NCI-H1930 (cell line): ENCODE results near the gene SPRR2G.
"Not testable (repeated sequence)": the region's sequence is repeated elsewhere in the genome, so short reads cannot be mapped to it uniquely, and the experiment has no call there.

Source experiments
- DNase-seq, 2 experiments: peaks; one replicate each; lab custom pipeline; 2025; lab: John Stamatoyannopoulos, UW

The SPRR2G gene

DNA sequence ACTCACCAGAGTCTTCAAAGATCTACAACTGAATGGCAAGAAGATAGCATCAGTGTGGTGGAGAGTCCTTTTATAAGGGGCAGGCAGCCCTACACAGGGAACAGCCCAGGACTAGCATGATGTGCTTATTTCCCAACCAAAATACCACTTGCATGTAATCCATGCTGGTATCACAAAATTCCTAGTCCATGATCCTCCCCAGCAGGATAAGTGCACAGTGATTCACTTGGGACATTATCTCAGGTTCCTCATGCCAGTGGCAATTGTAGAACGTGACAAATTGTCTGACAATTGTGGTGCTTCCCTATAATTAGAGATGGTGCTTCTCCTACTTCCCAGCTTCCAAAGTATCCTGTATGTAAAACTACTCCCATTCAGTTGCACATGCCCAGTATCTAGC lies at the start of gene SPRR2G:
Gene SPRR2G (minus strand): TSS at position 45 of the 400 bp plus-strand sequence. CDS start 780 bp downstream, outside the sequence.
- DNase-seq: no peak

DNA sequence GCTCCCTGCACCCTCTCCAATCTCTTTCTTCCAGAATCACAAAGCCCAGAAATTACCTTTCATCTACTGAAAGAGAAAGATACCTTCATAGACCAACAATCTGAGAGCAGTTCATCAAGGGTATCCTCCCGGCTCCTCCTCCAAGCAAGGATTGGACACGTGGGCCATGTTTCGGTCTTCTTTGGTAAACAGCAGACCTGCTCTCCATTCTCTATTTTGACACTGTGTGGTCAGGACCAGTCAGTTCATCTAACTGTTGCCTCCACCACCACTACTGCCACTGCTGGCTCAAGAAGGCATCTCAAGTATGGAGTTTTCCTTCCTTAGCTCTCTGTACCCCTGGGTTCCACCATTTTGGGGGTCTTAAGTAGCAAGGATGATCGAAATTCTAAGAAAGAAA lies 44.5 kb upstream of the SPRR2G start:
- DNase-seq: no peak

DNA sequence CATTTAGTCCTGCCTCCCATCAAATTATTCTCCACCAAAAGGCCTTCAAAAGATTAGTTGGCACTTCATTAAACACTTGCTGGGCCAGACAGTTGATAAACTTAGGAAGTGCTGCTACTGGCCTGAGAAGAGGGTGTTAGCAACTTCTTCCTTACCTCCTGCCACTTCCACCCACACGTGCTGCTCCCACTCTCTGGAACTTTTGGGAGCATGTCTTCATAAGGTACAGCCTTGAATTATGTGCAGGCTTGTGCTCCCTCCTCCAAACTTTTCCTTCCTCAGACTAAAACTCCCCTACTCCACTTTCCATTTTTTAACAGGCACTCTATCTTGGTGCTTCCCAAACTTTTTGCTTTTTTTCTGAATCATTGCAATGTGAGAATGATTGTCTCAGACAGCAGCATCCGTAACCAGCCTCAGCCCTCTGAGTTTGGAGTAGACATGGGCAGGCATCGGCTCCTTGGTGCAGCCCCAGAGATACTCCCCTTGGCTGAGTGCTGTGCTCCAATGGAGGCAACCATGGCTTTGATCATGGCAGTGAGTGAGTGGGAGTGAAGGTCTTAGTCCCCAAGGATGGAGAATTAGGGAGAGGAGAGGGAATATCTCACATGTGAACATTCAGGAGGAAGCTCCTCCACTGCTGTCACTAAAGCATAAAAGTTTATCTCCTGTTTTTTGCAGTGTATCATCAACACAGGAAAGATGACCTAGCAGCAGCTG lies 43.8 kb upstream of the SPRR2G start:
- DNase-seq: no peak

DNA sequence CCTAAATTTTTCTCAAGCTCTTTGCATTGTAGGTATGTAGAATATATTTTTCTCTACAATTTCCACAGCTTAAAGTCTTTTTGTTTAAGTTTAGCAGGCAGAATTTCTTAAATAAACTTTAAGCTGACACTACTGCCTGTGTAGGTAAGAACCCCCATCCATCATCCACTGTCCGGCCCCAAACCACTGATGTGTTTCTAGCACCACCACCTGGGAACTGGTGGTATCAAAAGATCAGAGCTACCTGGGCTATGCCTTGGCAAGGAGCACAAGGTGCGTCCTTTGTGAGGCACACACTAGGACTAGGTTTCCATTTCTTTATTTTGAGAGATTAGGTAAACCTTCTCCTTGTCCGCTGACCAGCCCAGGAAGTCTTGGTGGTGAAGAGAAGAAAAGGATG lies 42.0 kb upstream of the SPRR2G start:
- DNase-seq: peak in 1 of 2 experiments; percentile 20

DNA sequence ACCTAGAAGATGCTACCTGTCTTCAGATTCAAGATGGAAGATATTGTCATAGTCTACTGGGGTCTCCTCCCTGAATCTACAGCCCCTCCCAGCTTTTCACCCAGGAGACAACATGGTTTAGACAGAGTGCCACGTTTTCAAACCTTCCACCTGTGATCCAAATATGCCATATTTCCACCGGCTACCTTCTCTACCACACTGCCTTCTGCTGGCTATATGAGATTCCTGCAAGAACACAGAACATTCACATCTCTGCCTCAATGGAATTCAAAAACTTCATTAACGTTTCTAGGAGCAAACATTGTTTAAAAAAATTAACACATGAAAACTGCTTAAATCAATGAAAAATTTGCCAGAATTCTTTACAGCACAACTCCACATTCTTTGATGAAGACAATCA lies 39.7 kb upstream of the SPRR2G start:
- DNase-seq: no peak

DNA sequence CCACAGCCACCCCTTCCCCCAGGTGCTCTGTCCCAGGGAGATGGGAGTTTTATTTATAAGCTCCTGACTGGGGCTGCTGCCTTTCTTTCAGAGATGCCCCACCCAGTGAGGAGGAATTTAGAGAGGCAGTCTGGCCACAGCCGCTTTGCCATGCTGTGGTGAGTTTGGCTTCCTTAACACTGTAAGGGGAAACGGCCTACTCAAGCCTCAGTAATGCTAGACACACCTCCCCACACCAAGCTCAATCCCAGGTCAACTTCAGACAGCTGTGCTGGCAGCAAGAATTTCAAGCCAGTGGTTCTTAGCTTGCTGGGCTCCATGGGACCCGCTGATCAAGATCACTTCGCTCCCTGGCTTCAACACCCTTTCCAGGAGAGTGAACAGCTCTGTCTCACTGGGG lies 37.6 kb upstream of the SPRR2G start:
- not testable (repeated sequence) for DNase-seq

DNA sequence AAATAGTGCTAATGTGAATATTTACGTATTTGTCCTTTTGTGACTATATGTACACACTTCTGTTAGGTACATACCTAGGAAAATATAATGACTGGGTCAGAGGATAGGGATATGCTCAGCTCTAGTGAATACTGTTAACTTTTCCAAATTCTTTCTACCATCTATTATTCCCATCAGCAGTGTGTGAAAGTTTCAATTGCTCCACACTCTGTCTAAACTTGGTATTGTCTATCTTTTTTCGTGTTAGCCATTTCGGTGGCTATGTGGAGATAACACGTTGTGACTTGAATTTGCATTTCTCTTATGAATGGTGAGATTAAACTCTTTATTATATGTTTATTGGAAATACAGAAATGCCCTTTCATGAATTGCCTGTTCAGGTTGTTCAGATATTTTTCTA lies 29.9 kb upstream of the SPRR2G start:
- no peak for DNase-seq

DNA sequence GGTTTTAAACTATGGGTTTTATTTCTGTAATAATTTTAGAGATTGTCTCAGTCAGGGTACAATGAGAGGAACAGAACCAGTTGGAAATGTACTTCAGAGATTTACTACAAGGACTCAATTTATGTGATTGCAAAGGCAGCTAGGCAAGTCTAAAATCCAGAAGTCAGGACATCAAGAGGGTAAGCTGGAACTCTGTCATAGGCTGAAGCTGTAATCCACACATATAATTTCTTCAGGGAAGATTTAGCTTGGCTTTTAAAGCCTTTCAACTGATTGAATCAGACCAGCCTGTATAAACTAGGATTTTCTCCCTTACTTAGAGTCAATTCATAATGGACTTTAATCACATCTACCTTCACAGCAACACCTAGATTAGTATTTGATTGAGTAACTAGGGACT lies 28.2 kb upstream of the SPRR2G start:
- no peak for DNase-seq

DNA sequence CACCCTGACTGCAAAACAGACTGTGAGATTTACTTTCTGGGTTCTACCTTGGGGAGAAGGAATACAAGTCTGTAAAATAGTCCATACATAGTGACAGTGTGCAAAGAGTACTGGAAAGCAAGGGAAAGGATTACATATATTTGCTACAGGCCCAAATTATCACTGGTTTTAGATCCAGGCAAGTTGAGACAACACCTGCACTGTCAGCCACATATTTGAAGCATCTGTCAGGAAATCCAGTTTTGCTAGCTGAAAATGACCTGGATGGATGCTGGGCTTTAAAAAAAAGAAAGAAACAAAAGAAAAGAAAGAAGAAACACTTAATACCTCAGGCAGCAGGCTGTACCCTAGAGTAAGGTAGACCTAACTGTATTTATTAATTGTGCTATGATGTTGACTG lies 23.9 kb upstream of the SPRR2G start:
- DNase-seq: no peak

DNA sequence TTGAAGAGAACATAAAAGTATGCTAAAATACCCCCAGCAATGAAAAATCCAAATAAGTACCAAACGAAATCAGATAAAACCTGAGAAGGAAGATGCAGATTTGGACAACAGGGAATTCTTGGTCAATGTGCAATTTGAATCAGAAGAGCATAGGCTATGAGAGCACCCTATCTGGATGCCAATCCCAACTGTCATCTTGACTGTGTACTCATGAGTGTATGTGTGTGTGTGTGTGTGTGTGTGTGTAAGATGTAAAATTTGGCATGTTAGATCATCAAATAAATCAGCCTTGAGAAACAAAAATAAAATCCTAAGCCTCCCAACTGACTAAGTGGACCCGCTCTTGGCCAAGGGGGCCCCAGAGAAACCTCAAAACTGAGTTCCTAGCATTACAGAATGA lies 18.0 kb upstream of the SPRR2G start:
- no peak for DNase-seq

DNA sequence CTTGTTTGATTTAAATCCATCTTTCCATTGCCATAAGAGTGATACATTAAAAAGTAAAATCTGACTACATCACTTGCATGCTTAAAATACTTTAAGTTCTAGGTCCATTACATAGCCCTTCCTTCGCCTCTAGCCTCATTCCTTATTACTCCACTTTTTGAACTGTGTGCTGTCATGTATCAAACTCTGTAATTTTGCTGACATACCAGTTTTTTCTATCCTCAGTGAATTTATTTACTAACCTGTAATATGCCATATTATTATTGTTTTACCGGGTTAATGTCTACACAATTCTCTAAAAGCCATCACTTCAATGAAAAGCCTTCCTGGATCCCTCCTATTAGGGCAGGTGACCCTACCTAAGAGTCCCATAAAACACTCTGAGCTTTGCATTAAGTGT lies 4.9 kb upstream of the SPRR2G start:
- no peak for DNase-seq

DNA sequence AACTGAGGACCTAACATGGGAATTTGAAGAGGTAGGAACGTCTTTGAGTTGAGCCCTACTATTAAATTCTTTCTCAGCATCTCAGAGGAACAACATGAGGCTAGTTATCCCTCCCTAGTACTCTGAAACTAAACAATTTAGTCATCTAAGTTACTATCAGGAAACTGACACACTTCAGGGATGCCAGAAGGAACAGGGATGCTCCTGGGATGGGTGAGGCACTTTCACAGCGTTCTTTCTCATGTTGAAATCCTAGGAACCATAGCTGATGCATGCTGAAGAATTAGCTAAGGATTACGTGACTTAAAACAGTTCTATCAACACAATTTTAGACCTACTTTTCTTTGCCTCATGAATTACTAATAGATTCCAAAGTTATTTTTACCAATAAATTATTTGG lies 1.8 kb upstream of the SPRR2G start:
- no peak for DNase-seq

DNA sequence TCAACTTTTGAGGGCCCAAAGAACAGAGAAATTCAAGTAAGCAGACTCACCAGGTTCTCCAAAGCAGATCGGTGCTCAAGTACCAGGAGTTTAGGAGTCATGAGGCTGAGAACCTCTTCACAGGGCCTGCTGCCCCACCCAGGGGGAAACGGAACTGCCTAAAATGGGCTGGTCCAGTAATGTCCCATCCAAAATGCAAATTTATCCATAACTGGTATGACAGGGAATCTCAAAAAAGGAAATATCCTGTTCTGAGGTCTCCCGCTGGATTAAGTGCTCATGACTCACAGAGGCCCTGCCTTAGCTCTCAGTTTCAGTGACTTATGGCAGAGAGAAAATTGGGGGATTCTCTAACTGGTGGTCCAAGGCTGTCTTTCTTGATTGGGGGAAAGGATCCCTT lies 9.3 kb downstream of the SPRR2G start:
- DNase-seq: no peak

DNA sequence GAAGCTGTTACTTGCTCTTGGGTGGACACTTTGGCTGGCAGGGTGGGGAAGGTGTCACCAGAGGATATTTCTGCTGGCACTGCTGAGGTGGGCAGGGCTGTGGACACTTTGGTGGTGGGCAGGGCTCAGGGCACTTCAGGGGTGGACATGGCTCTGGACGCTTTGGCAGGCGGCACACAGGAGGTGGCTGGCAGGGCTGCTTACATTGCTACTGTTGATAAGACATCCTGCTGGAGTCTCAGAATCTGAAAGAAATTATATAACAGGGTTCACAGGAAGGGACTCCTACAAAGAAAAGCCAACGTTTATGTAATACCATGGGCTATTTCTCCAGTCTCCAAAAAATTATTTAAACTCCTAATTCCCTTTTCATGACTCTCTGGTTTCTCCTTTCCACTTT lies 10.2 kb downstream of the SPRR2G start:
- no peak for DNase-seq

DNA sequence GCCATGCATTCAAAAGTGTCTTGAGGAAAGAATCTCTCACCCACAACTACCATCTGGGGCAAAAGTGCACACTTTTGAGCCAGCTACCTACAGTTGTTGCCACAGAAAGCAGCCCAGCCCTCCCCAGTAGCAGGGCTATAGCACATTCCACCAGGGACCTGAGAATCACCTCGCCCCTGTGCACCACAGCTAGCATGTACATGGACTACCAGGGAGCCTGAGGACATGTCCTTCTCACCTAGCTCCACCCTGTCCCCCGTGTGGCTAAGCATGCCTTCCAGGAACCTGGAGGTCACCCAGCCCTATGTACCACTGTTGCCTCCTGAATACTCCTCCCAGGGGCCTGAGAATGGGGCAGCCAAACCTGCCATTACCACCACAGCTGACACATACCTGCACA lies 16.9 kb downstream of the SPRR2G start:
- no peak for DNase-seq

DNA sequence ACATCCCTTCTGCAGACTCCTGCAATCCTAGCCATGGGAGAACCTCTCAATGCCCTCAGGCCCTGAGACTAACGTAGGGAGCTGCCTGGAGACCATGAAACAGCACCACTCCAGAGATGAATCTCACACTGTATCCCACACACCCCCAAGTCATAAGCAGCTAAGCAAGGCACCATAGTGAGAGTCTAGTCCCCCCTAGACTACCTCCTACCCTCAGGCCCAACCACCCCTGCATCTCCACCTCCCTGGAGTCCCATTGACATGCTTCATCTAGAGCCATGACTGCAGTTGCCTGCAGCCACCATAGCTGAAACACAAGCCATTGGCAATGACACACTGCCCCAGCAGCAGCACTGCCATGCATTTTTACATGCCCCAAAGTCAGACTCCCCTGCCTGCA lies 17.4 kb downstream of the SPRR2G start:
- no peak for DNase-seq

DNA sequence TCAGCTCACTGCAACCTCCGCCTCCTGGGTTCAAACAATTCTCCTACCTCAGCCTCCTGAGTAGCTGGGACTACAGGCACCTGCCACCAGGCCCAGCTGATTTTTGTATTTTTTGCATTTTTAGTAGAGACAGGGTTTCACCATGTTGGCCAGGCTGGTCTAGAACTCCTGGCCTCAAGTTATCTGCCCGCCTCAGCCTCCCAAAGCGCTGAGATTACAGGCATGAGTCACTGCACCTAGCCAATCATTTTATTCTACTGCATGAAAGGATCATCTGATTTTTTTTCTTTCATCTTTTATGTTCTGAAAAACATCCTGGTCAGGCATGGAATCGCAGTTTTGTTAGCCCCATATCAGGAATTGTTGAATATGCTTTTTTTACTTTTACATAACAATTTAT lies 22.0 kb downstream of the SPRR2G start:
- DNase-seq: not testable (repeated sequence)

DNA sequence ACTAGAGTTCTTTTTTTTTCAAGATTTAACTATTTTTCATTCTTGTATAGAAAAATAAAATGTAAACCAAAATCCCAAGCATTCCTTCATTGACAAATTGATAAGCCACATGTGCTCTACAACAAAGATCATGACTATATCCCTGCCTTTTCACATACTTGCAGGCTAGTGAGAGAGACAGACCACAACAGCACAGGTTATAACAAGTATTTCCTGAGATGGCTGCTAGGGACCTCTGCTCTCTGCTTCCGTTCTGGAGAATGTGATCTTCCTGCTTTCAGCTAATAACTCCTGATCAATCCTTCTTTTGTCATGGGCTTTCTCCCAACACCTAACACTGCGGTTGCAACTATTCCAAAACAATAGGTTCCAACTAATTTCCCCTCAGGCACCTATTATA lies 23.4 kb downstream of the SPRR2G start:
- DNase-seq: no peak

DNA sequence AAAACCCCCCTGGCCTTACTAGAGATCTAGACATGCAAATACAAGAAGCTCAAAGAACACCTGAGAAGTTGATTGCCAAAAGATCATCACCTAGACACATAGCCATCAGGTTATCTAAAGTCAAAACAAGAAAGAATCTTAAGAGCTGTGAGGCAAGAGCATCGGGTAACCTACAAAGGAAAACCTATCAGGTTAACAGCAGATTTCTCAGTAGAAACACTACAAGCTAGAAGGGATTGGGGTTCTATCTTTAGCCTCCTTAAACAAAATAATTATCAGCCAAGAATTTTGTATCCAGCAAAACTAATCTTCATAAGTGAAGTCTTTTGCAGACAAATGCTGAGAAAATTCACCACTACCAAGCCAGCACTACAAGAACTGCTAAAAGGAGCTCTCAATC lies 25.2 kb downstream of the SPRR2G start:
- no peak for DNase-seq

DNA sequence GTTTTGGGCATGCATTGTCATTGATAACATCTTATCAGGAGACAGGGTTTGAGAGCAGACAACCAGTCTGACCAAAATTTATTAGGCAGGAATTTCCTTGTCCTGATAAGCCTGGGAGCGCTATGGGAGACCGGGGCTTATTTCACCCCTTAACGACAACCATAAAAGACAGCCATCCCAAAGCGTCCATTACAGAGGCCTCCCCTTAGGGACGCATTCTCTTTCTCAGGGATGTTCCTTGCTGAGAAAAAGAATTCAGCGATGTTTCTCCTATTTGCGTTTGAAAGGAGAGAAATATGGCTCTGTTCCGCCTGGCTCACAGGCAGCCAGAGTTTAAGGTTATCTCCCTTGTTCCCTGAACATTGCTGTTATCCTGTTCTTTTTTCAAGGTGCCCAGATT lies 26.9 kb downstream of the SPRR2G start:
- not testable (repeated sequence) for DNase-seq

DNA sequence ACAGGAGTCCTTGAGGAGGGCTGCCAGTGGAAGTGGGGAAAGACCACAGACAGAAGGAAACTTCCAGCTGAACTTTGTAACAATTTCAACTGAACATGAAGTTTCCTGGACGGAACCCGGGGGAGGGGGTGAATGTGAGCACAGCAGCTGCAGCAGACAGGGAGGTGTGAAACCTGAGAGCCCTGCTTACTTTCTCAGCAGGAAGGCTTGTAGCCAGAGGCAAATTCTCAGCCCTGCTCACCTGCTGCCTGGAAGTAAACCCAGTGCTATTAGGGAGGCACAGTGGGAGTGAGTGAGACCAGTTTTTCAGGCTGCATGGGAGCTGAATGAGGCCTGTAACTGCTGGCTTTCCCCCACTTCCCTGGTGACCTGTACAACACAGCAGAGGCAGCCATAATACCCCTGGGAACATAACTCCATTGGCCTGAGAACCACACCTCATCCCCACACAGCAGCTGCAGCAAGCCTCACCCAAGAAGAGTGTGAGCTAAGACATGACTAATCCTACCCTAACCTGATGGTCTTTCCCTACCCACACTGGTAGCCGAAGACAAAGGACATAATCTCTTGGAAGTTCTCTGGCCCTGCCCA lies 27.8 kb downstream of the SPRR2G start:
- DNase-seq: peak; percentile 50 to 71

DNA sequence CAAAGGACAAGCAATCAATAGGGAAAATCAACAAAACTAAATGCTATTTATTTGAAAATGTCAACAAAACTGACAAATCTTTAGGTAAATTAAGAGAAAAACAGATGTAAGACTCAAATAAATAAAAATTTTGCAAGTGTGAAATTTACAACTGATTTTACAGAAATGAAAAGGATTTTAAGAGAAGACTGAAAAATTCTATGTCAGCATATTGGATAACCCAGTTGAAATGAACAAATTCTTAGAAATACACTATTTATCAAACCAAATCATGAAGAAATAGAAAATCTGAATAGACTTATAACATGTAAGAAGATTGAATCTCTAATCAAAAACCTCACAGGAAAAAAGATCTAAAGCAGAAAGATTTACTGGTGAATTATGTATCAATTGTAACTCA lies 29.7 kb downstream of the SPRR2G start:
- DNase-seq: no peak

DNA sequence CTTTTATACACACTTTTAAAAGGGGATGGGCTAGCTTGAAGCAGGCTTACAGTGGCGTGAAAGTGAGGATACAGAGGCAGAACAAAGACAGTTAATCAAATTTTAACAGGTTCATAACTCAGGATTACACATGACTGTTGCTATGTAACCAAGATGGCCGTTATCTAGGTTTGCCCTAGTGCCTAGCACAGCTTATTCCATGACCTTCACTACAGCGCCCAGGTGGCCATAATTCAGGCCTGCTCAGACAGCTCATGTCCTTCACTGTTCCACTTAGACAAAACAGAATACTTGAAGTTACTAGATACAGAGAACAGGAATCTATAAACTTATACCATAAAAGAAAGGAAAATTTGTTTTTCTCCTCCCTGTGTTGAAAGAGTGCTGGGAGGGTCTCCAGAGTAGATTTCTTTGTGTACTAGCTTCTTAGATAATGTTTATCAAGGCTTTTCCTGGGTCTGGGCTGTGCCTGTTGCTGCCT lies 31.2 kb downstream of the SPRR2G start:
- DNase-seq: no peak

DNA sequence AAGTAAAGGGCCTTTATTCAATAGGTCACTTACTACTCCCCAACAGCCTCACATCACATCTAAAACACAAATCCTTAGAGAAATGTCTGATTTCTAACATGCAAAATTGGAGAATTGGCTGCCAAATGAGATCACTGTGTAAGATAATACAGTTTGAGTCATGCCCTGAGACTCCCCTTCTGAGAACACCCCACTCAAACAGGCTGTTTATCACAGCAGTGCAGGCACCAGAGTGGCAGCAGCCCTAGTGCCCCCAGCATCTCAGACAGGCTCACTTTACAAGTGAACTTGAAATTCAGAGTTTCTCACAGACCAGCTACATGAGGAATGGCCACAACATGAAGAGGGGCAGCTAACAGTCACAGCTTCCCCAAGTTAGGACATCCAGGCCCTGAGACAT lies 35.4 kb downstream of the SPRR2G start:
- not testable (repeated sequence) for DNase-seq
